AG20443 (cell line): ENCODE results near the gene TAF15.

Experiments
- DNase-seq: peaks from one replicate; pipeline ENCODE4 v3.0.0; 2012; ENCODE audit warnings: low spot score, mixed read lengths

Gene TAF15

DNA sequence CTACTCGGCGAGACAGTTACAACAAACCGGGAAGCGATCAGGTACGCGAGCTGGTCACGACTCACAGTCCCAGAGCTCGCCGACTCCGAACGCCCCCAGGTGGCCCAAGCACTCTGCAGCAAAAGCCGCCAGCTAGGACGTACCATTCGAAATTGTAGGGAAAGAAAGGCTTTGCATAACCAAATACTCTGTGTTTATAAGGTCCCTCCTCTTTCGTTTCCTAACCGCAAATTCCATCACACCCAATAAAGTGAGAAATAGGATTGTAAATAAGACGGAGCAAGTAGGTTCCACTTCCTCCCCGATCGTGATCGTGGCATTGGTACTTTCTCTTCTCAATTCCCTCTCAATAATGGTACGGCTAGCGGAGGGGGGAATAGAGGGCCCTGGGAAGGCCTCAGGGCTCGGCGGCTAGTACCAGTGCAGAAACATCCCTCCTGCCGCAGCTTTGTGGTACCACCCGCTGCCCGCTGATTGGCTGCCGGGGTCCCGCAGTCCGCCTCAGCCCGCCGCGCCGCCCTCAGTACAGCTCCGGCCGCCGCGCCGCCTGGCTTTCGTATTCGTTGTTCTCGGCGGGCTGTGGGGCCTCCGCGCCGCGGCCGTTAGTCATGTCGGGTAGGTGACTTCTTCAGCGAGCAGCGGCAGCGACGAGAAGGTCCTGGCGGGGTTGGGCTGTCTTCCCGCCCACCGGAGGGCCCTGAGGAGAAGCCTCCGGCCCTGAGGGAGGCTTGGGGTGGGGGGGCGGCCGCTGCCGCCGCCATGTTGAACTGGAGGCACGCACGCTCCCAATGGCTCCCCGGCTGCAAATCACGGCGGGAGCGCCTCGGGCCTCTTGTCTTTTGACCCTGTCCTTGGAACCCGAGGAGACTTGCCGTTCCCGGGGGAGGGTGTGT lies at the start of gene TAF15:
TAF15 (plus strand) TSS at position 523 of the 893 bp plus-strand sequence; CDS start at position 609, 86 bp downstream.
- DNase-seq = peak; percentile 98

DNA sequence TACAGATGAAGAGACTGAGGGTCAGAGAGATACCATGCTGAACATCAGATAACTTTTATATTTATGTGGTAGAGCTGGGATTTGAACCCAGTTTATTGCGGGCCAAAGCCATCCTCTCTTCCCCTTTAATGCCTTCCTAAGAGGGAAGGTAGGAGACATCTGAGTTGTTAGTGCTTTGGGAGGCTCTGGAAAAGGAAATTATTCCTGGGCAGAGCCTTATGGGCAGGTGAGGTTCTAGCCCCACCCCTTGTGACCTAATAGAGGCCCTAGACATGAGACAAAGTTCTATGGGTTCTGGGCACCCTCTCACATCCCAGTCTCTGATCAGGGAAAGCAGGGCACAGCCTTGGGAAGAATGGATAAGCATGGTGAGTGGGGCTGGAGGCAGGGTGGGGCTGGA lies 48.7 kb upstream of the TAF15 start, which contains the start of gene C17orf50:
C17orf50 (plus strand) TSS at position 301 of the 400 bp plus-strand sequence; CDS start at position 356, 55 bp downstream.
- DNase-seq = no peak

DNA sequence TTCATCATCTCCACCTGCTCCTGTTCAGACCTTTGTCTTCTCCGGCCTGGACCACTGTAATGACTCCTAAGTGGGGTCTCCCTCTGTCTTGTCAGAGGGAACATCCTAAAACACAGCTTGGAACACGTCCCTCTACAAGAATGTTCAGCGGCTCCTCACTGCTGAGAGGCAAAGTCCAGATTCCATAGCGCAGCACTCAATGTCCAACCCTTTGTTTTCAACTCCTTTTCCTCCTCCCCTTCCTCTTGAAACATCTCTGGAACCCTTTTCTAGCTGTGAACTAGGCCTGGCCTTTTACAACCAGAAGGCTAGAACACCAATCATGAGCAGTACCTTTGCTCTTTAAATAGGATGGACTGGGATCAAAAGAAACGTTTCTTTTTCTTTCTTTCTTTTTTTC lies 47.7 kb upstream of the TAF15 start:
- DNase-seq = no peak

DNA sequence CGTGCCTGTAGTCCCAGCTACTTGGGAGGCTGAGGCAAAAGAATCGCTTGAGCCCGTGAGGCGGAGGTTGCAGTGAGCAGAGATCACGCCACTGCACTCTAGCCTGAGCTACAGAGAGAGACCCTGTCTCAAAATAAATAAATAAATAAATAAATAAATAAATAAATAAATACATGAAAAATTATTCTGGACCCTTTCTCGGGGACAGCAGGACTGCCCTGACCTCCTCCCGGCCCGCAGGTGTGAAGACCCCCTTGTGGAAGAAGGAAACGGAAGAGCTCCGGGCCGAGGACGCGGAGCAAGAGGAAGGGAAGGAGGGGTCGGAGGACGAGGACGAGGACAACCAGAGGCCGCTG lies 45.5 kb upstream of the TAF15 start:
- no peak for DNase-seq

DNA sequence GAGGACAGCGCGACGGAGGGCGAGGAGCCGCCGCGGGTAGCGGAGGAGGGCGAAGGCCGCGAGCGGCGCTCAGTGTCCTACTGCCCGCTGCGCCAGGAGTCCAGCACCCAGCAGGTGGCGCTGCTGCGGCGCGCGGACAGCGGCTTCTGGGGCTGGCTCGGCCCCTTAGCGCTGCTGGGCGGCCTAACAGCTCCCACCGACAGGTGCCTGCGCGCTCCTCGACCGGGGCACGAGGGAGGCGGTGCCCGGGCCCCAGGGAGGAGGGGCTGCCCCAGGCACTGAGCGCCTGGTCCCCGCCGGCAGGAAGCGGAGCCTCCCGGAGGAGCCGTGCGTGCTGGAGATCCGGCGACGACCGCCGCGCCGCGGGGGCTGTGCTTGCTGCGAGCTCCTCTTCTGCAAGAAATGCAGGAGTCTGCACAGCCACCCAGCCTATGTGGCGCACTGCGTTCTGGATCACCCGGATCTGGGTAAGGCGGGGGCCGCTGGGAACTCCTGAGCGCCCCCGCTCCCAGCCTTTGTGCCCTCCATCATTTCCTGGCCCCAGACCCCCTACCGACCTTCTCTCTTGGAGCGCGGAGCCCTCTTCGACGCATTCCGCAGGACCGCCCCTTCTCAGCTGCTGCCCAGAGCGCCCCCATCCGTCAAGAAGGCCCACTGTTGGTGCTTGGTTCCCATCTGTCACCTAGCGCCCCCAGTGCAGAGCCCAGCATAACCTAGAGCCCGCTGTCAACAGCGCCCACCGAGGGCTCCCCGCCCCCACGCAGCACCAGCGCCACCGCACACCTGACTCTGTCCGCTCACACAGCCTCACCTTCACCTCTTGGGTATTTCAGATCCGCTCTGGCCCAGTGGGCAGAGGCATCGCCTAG lies 44.9 kb upstream of the TAF15 start:
- peak; percentile 96 for DNase-seq

DNA sequence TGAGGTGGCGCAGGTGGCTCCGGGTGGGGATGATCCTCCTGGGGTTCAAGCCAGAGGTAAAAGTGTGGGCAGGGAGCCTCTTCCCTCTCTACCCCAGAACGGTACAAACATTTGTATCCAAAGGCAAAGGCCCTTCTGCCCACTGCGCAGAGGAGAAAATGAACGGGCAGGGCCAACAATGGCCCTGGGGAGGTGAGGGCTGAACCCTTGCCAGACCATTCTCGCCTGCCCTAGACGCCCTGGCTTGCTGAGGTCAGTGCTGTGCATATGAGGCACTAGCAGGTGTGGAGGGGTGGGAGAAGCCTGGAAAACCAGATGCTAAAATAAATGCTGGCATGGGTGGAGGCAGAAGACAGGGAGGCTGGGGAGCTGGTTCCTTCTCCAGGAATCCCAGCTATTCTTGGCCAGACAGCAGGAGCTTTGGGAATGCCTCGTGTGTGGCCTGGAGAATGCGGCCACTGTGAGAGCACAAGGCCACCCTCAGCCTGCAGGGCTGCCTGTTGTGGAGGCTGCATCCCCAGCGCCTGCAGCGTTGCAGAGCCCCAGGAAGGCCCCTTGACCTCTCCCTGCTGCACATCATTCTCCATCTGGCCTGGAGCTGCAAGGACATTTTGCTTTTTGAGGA lies 44.1 kb upstream of the TAF15 start:
- no peak for DNase-seq

DNA sequence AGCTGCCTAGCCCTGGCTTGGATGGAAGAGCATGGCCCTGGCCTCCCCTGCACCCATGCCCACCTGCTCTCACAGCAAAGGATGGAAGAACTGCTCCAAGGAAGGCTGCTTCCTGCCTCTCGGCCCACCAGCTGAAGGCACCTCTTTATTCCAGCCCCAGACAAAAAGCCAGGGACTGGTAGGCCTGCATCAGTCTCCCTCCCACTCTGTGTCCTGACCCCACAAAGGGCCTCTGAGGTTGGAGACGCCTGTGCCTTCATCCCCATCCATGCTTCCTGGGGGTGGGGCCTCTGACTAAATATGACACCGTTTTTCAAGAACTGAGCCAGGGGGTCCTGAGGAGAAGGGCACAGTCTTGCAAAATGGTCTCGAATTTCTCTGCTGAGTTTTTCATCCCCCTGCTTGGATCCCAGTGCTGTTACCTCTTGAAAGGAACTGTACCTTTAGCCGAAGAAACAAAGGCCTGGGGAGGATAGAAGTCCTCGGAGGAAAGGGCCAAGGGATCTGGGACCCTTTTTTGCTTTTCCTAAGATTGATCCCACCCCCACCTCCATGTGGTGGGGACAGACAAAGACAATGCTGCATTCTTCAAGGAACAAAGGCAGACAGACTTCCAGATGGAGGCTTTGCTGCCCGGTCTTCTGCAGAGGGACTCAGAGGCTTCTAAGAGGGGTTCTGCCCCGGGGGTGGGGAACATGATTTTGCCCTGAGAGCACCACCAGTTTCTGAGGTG lies 43.4 kb upstream of the TAF15 start:
- no peak for DNase-seq

DNA sequence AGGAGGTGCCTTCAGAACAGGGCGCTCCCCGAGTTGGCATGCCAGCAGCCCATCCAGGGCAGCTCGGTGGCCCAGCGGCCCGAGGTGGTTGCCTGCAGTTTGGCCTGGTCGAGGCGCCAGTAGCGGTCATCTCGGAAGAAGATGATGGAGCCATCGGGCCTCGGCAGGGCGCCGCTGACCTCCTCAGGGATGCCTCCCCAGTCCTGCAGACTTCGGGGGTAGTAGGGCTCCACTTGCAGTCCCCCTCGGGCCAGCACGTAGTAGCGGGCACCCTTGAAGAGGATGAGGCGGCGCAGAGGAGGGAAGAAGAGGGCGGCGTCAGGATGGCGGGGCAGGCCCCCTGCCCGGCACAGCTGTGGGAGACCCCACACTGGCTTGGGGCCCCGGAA lies 42.8 kb upstream of the TAF15 start:
- no peak for DNase-seq

DNA sequence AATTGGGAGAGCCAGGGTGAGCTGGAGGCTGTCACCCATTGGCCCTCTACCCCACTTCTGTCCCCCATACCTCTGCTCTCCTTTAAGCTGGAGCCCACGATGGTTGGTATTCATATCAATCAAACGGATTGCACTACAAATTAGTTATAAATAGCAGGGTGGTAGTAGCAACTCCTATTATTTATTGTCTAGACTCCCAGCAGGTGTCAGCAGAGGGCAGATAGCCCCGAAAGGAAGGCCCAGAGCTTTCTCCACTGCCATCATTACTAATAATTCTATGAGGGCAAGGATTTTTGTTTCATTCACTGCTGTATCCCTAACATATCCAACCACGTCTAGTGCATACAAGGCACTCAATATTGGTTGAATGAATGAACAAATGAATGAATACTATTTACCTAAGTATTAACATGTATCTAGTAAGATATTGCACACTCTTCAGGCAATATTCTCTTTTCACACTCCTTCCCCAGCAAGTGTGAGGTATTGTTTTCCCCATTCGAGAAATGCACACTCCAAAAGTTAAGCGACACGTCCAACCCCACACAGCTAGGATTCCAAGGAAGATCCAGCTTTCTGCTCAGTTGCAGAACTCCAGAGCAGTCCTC lies 42.3 kb upstream of the TAF15 start:
- DNase-seq = peak; percentile 79

DNA sequence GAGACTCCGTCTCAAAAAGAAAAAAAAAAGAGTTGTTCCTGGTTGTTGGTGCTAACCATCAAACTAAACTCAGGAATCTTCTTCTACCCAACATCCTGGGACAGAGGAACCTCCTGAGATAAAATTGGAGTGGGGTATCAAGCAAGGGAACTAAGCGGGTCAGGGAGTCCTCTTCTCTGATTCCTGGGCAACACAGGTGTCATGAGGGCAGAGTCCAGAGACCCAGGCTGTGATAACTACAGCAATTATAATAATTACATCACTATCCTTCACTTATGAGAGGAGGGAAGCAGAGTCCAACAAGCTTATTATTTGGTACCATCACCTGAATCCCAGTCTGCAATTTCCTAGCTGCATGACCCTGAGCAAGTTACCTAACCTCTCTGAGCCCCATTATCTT lies 40.5 kb upstream of the TAF15 start:
- no peak for DNase-seq

DNA sequence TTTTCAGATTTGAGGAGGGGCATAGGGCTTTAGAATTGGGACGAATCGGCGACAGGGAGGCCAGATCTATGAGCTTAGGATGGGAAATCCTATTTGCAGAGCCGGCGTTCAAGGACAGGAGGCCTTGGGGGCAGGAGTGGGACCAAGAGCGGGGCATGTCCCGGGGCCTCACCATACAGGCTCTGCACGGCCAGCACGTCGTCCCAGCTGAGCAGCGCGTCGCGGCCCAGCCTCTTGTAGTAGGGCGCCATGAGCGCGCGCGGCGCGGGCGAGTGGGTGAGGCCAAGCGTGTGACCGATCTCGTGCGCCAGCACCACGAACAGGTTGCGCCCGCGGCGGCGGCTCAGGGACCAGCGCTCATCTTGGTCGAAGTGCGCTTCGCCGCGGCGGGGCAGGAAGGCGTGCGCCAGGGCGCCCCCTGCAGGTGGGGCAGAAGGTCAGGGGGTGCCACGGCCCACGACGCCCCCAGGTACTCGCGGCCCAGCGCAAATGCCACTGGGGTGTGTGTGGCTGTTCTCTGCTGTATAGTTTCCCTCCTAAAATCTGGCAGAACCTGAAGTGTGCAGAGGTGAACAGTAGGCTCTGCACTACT lies 39.3 kb upstream of the TAF15 start:
- no peak for DNase-seq

DNA sequence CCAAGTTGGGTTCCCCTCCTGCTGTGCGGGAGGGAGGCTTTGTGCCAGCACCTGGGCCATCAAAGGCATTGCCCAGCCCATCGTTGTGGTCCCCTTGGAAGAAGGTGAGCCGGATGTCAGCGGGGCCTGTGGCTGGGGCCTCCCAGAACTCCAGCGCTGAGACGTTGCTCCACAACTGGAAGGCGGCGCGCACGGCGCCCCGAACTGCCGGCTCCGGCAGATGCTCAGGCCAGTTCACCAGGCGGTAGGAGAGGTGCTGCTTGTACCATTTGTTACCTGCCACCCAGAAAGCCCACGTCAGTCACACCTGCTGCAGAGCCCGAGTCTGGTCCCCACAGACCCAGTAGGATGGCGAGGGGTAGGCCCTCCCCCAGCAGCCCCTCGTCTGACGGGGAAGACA lies 36.2 kb upstream of the TAF15 start:
- no peak for DNase-seq

DNA sequence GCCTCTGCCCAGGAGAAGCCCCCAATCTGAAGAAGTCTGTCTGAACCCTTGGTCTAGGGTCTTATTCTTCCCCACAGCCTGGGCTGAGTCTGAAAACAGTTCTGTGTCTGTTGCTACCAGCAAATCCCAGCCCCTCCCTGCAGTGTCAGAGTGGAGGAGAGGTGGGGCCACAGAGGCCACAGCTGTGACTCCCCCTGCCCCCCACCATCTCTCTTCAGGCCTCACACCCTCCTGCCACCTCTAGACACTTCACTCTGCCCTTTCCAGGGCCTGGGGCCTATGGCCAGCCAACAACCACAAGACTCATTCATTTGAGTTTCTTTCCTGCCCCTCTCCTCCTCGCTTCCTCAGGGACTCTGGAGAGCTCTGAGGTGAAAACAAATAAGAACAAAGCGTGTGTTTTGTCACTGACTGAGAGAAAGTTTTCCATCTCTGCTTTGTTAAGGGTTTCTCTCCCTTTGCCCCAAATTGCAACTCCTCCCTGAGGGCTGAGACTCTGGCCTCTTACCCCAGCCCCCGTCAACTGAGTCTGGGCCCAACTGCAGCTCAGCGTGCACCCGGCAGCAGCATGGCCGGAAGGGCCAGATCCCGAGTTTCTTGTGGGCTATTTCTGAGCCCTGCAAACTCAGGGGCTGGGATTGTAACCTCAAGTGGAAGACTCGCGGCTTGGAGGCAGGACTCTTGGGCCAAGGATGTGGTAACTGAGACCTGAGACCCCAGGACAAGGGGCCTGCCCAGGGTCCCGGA lies 35.4 kb upstream of the TAF15 start:
- DNase-seq = no peak

DNA sequence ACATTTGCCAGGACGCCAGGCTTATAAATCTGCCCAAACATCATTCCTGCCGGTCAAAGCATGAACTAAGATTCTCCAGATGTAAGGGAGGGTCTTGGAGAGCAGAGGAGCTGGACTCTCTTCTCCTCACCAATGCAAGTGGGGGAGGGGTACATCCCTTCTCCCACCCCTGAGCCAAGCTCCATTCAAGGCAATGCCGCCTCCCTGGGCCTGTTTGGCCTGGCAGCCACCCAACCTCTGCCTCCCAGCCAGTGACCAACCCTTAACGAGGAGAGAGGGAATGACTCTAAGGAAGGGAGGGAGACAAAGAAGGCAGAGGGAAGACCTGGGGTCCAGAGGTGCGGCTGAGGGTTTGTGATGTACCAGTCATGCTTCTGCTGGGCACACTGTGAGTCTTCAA lies 34.8 kb upstream of the TAF15 start:
- peak; percentile 48 for DNase-seq

DNA sequence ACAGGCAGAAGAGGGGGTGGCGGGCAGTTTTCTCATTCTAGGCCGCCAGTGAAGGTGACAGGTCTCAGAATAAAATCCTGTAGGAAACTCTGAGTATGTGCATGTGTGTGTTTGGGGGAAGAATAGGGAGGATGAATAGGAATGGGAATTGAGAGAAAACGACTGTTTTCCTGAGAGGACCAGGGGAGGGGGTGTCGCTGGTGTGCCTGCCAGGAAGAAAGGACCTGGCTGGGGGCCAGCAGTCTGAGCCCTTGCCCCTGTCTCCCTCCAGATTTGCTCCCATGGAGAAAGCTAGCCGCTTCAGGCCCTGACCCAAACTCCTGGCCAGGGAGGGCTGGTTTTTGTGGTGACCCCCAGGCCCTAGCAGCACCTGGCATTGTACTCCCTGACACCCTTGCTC lies 34.2 kb upstream of the TAF15 start:
- DNase-seq = no peak

DNA sequence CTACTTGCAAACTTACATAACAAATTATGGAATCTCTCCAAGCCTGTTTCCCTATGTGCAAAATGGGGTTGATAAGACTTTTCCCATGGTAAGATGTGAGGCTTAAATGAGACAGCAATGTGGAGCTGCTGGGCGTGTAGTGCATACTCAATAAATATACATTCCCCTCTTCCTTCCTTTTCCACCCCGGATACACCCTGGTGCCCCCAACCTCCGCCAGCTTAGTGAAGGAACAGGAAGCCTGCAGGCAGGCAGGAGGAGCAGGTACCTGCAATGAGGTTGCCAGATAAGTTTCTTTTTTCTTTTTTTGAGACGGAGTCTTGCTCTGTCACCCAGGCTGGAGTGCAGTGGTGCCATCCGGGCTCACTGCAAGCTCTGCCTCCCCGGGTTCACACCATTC lies 33.7 kb upstream of the TAF15 start:
- no peak for DNase-seq

DNA sequence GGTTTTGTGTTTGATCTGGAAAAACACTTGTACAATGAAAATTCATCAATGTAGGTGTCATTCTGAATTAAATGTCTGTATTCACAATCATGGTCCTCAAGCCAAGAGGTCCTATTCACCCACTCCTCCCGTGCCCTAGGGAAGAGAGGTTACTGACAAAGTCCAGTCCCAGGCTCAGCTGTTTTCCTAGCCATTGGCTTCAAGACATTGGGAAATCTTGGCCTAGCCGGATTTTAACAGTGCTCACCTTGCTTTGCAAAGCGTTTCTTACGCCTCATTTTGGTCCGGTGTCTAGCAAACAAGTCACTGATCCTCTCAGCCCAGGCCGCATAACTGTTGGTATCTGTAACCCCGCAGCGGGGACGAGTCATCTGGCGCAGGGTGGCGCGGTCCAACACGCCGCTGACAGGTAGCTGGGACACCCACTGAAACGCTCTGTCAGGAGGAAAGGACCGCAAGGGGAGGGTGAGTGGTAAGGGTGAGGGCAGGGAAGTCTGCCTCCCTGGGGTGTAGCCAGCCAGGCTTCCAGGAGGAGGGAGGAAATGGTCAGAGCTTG lies 30.6 kb upstream of the TAF15 start:
- DNase-seq = no peak

DNA sequence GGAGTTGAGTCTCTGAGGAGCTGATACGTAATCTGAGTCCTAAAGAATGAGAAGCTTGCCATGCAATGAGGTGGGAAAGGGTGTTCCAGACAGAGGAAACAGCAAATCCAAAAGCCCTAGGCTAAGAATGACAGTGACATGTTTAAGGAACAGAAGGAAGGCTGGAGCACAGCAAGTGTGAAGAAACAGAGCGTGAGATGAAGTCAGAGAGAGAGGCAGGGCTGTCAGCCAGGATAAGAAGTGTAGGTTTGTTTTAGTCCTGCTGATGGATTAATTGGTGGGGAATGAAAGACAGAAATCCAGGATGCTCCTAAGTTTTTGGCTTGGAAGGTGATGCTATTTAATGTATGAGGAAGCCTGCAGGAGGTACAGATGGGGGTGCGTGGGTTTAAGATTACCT lies 28.3 kb upstream of the TAF15 start:
- DNase-seq = no peak

DNA sequence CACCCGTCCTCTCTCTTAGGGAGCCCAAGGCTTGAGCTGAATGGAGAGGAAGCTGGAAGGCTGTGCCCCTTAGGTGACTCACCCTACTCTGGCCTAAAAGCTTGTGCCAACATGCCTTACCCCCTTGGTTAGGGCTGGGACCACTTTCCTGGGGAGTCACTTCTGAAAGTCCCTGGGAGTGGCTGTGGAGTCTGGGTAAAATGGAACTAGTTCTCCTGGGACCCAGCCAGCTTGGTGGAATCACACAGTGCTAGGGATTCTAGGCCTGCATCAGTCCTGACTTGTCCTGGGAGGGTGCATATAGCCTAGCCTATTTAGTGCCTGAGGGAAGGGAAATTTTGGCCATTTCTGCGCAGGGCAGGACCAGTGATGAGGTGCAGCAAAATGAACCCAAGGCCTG lies 24.4 kb upstream of the TAF15 start:
- DNase-seq = no peak

DNA sequence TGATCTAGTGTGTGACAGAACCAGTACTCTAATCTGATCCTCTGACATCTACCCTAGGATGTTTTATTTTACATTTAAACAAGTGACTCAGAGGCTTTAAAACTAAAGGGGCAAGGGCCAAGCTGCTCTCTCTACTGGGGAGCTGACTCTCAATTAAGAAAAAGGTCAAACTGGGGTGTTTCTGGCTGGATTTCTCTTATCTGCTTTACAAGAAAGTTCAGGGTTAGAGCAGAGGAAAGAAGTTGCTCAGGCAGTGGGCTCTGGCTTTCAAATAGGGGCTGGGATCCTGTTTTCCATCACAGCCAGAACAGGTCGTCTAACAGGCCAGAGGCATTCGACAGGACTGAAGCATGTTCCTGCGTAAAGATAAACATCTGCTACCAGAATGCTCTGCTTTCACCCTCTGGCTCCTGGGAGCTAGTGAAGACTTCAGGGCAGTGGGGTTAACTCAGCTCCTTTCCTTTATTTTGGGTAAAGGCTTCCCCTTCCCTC lies 22.3 kb upstream of the TAF15 start:
- DNase-seq = peak; percentile 12
